MM.1S (cell line): ENCODE results near the gene MAP3K15.

Experiments used
- EZH2 ChIP-seq: fragments of 300-600 bp; sonication (generic); optimal IDR thresholded peaks from 2 replicates; pipeline ENCODE3; 2017; ENCODE audit warnings: low read depth, mild to moderate bottlenecking, antibody characterized with exemption, low read length, mixed read lengths
- EZH2phosphoT487 ChIP-seq: fragments of 300-600 bp; sonication (generic); IDR thresholded peaks from 2 replicates; pipeline ENCODE4 v1.6.1; 2018; ENCODE audit warnings: antibody characterized with exemption, low read length
- TF ChIP-seq, protein P1 (sequence below): fragments of 300-600 bp; sonication (generic); IDR thresholded peaks from 2 replicates; pipeline ENCODE4 v1.5.1; 2016; ENCODE audit warnings: antibody characterized with exemption, low read length, mixed read lengths

GRCh38 chrX:19361701-19362100, 153.6 kb downstream of the MAP3K15 start:
- TF ChIP-seq, protein P1, sequence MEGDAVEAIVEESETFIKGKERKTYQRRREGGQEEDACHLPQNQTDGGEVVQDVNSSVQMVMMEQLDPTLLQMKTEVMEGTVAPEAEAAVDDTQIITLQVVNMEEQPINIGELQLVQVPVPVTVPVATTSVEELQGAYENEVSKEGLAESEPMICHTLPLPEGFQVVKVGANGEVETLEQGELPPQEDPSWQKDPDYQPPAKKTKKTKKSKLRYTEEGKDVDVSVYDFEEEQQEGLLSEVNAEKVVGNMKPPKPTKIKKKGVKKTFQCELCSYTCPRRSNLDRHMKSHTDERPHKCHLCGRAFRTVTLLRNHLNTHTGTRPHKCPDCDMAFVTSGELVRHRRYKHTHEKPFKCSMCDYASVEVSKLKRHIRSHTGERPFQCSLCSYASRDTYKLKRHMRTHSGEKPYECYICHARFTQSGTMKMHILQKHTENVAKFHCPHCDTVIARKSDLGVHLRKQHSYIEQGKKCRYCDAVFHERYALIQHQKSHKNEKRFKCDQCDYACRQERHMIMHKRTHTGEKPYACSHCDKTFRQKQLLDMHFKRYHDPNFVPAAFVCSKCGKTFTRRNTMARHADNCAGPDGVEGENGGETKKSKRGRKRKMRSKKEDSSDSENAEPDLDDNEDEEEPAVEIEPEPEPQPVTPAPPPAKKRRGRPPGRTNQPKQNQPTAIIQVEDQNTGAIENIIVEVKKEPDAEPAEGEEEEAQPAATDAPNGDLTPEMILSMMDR = no peak
- TF ChIP-seq EZH2 = no peak
- TF ChIP-seq EZH2phosphoT487 = no peak
